SIG-M5 treated with dmso at 0.1 percent for 504 hours (cell line): ENCODE data around the gene NDUFA11.
"Not testable (repeated sequence)": the region's sequence is repeated elsewhere in the genome, so short reads cannot be mapped to it uniquely, and the experiment has no call there.

ENCODE experiments used
- DNase-seq: peaks from one replicate; lab custom pipeline; 2025; ENCODE audit not compliant: unreplicated experiment; lab: John Stamatoyannopoulos, UW

NDUFA11 gene

DNA sequence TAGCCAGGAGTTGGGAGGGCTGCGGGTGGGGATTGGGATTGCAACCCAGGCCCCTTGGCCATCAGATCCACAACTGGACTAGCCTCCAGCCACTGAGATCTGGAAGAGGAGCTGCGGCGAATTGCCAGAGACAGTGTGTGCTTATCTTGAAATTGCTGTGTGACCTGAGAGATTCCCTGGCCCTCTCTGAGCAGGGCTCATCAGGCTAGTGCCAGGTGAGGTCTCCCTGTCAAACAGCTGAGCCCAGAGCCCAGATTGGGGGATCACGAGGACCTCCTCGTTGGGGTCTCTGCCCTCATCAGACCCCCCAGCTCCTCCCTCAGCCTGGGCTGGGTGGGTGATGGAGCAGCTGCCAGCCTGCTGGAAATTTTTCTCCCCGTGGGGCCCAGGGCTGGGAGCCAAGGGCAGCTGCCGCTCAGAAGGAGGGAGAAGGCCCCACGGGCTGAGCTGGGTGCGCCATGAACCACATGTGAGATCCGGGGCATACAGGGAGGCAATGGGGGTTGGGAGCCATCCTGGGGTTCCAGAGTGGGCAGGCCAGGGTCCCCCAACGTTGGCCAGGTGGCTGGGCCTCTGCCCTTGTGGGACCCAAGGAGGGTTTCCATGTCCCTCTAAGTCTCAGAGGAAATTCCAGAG lies 40.4 kb downstream of the NDUFA11 start:
- DNase-seq = no peak

DNA sequence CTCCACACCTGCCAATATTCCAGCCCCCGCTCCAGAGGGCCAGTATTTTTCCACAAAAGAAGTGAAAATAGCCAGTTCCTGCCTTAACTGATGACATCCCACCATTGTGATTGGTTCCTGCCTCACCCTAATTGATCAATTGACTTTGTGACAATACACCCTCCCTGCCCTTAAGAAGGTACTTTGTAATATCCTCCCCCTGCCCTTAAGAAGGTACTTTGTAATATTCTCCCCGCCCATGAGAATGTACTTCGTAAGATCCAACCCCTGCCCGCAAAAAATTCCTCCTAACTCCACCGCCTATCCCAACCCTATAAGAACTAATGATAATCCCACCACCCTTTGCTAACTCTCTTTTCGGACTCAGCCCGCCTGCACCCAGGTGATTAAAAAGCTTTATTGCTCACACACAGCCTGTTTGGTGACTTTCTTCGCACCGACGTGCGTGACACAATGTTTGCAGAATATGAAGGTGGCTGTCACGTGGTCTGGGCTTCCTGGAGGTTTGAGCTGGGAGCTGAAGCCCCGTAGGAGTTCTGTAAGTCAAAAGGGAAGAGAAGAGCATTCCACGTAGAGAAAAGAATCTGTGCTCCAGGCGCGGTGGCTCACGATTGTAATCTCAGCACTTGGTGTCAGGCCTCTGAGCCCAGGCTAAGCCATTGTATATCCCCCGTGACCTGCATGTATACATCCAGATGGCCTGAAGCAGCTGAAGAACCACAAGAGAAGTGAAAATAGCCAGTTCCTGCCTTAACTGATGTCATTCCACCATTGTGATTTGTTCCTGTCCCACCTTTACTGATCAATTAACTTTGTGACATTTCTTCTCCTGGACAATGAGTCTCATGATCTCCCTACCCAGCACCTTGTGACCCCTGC lies 46.1 kb downstream of the NDUFA11 start:
- no peak for DNase-seq

DNA sequence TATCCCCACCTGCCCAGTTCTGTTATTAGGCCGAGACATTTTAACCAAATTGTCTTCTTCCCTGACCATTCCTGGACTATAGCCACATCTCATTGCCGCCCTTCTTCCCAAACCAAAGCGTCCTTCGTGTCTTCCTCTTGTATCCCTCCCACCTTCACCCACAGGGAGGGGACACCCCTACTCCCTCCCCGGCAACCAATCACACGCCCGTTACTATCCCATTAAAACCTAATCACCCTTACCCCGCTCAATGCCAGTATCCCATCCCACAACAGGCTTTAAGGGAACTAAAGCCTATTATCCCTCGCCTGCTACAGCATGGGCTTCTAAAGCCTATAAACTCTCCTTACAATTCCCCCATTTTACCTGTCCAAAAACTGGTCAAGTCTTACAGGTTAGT lies 48.4 kb downstream of the NDUFA11 start:
- DNase-seq = not testable (repeated sequence)

DNA sequence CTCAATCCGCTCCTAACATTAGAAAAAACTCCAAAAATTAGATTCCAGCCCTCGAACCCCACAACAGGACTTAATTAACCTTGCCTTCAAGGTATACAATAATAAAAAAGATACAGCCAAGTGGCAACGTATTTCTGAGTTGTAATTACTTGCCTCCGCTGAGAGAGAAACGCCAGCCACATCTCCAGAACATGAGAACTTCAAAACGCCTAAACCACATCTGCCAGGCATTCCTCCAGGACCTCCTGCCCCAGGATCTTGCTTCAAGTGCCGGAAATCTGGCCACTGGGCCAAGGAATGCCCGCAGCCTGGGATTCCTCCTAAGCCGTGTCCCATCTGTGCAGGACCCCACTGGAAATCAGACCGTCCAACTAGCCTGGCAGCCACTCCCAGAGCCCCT lies 49.5 kb downstream of the NDUFA11 start:
- DNase-seq = not testable (repeated sequence)

DNA sequence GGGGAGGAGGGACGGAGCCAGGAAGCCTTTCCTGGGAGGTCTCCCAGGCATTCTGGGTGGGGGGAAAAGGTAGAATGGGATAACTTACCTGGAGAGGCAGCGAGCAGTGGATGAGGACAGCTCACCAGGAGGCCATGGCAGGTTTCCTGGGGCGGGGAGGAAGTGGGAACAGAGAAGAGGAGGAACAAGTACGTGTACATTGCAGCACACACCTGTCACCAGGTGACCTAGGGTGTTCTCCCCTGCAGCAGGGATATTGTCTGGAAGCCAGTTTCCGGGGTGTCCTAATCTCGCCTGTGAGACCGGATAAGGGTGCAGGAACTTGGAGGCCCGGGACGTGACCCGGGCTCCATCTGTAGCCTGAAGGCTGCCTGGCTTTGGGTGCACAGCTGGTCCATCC lies 52.3 kb downstream of the NDUFA11 start, which contains the start of gene FUT3:
Gene FUT3, minus strand, starts transcription at position 148 of the 400 bp plus-strand sequence.
- DNase-seq = no peak

DNA sequence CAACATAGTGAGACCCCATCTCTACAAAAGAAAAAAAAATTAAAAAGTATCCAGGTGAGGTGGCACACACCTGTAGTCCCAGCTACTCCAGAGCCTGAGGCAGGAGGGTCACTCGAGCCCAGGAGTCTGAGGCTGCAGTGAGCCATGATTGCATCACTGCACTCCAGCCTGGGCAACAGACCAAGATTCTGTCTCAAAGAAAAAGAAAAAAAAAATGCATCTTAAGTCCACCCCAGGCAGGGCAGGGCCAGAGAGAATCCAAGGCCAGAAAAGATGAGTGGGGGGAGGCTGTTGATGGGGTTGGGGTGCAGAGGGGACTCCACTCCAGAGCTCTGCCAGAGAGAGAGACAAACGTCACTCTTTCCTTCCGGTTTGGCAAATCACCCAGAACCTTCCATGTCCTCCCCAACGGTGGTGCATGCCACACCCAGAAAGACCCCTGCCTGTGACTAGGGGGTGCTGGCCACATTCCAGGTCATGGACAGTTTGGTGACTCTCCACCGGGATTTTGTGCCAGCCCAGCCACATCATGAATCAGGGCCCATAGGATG lies 52.8 kb downstream of the NDUFA11 start:
- no peak for DNase-seq

DNA sequence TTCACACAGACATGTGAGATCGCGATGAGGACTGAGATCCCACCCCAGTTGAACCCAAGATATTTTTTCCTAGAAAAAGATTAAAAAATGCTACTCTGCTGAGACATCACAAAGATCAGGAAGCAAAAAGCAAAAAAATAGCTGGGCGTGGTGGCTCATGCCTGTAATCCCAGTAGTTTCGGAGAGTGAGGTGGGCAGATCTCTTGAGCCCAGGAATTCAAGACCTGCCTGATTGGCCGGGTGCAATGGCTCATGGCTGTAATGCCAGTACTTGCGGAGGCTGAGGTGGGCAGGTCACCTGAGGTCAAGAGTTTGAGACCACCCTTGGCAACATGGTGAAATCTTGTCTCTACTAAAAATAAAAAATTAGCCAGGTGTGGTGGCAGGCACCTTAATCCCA lies 53.4 kb downstream of the NDUFA11 start:
- no peak for DNase-seq

DNA sequence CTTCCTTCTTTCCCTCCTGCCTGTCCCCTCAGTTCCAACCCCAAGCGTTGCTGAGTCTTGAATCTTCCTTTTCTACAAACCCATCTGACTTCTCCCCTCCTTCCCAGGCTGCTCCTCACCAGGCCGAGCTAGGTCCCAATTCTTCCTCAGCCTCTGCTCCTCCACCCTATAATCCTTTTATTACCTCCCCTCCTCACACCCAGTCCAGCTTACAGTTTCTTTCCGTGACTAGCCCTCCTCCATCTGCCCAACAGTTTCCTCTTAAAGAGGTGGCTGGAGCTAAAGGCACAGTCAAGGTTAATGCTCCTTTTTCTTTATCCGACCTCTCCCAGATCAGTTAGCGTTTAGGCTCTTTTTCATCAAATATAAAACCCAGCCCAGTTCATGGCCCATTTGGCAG lies 55.0 kb downstream of the NDUFA11 start:
- DNase-seq = not testable (repeated sequence)

DNA sequence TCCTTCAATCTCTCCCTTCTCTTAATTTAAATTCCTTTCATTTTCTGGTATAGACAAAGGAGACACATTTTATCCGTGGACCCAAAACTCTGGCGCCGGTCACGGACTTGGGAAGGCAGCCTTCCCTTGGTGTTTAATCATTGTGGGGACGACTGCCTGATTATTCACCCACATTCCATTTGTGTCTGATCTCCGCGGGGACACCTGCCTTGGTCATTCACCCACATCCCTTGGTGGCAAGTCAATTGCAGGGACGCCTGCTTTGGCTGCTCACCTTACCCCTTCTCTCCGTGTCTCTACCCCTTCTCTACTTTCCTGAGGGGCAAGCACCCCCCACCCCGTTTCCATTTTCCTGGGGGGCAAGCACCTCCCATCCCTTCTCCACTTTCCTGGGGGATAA lies 55.7 kb downstream of the NDUFA11 start:
- DNase-seq = not testable (repeated sequence)
